Parathyroid adenoma (tissue), 2 donors: ENCODE measurements around the gene LY6G5B.

Source experiments
- H2AFZ ChIP-seq: fragments of 300-600 bp; sonication (generic); one replicate; pipeline ENCODE4 v1.7.0; 2017; ENCODE audit warnings: antibody characterized with exemption, mild to moderate bottlenecking
- H3K27ac ChIP-seq: fragments of 300-600 bp; sonication (generic); one replicate; pipeline ENCODE4 v1.7.0; 2017
- H3K27me3 ChIP-seq: fragments of 300-600 bp; sonication (generic); one replicate; pipeline ENCODE4 v1.7.0; 2017; ENCODE audit warnings: low read length; ENCODE audit not compliant: control insufficient read depth, insufficient read depth
- H3K36me3 ChIP-seq: fragments of 300-600 bp; sonication (generic); one replicate; pipeline ENCODE4 v1.7.0; 2017; ENCODE audit warnings: low read length; ENCODE audit not compliant: control insufficient read depth, insufficient read depth
- H3K4me1 ChIP-seq: fragments of 300-600 bp; sonication (generic); one replicate; pipeline ENCODE4 v1.7.0; 2017; ENCODE audit warnings: control low read depth
- H3K4me2 ChIP-seq: fragments of 300-600 bp; sonication (generic); one replicate; pipeline ENCODE4 v1.7.0; 2017; ENCODE audit warnings: low read length
- H3K4me3 ChIP-seq: fragments of 300-600 bp; sonication (generic); one replicate; pipeline ENCODE4 v1.7.0; 2017; ENCODE audit warnings: low read depth, low read length
- H3K79me2 ChIP-seq: fragments of 300-600 bp; sonication (generic); one replicate; pipeline ENCODE4 v1.7.0; 2017; ENCODE audit warnings: control low read depth
- H3K9ac ChIP-seq: fragments of 300-600 bp; sonication (generic); one replicate; pipeline ENCODE4 v1.7.0; 2017; ENCODE audit warnings: mild to moderate bottlenecking
- H3K9me3 ChIP-seq: fragments of 300-600 bp; sonication (generic); one replicate; pipeline ENCODE4 v1.7.0; 2017; ENCODE audit warnings: low read length; ENCODE audit not compliant: control insufficient read depth
- CTCF ChIP-seq: fragments of 300-600 bp; sonication (generic); IDR thresholded peaks from one replicate; pipeline ENCODE4 v1.7.0; 2017; ENCODE audit warnings: antibody characterized with exemption, mild to moderate bottlenecking
- donor health status: primary hyperparathyroidism.

LY6G5B gene

GRCh38 chr6:31643818-31644454 lies 25.8 kb upstream of the LY6G5B start:
- Histone ChIP-seq H3K36me3 (no peaks in the 10 kb centered on the region), H3K4me3 (no peak overlapping the region), H3K79me2 (peaks cover 6% of the 10 kb centered on the region), H3K4me1 (no peaks in the 10 kb centered on the region), H3K9me3 (no peaks in the 10 kb centered on the region), H3K27me3 (no peaks in the 10 kb centered on the region), H3K4me2 (no peak overlapping the region), H3K27ac (no peak overlapping the region), H3K9ac (no peak overlapping the region), H2AFZ (no peak overlapping the region)
- TF ChIP-seq CTCF, result no peak

GRCh38 chr6:31645325-31645724 lies 24.5 kb upstream of the LY6G5B start:
- no peaks in the 10 kb centered on the region for H3K36me3 ChIP-seq
- H3K27me3 ChIP-seq, result no peaks in the 10 kb centered on the region
- H3K79me2 ChIP-seq, result peaks cover 10% of the 10 kb centered on the region
- no peaks in the 10 kb centered on the region for H3K4me1 ChIP-seq
- no peak overlapping the region for H3K27ac ChIP-seq
- H3K9me3 ChIP-seq, result no peaks in the 10 kb centered on the region
- H3K4me3 ChIP-seq, result no peak overlapping the region
- H3K4me2 ChIP-seq, result no peak overlapping the region
- H3K9ac ChIP-seq, result no peak overlapping the region
- H2AFZ ChIP-seq, result no peak overlapping the region
- TF ChIP-seq CTCF, result no peak

- Histone ChIP-seq H3K4me3 (peak overlapping the region; percentile 87), H3K9me3 (no peaks in the 10 kb centered on the region), H3K4me2 (peak overlapping the region; percentile 88), H2AFZ (peak overlapping the region; percentile 88), H3K27ac (peak overlapping the region; percentile 99), H3K27me3 (no peaks in the 10 kb centered on the region), H3K79me2 (peaks cover 19% of the 10 kb centered on the region), H3K36me3 (no peaks in the 10 kb centered on the region), H3K4me1 (peaks cover 12% of the 10 kb centered on the region), H3K9ac (no peak overlapping the region)
- no peak for TF ChIP-seq CTCF
These were observed 18.1 kb upstream of the LY6G5B start for GRCh38 chr6:31651602-31652191.

GRCh38 chr6:31652925-31653724 lies 16.7 kb upstream of the LY6G5B start:
- Histone ChIP-seq H3K9ac (peak overlapping the region; percentile 67), H3K4me2 (peak overlapping the region; percentile 88), H2AFZ (peak overlapping the region; percentile 88), H3K27me3 (no peaks in the 10 kb centered on the region), H3K36me3 (no peaks in the 10 kb centered on the region), H3K79me2 (peaks cover 27% of the 10 kb centered on the region), H3K9me3 (no peaks in the 10 kb centered on the region), H3K4me1 (peaks cover 12% of the 10 kb centered on the region), H3K4me3 (peak overlapping the region; percentile 87), H3K27ac (peak overlapping the region; percentile 99)
- TF ChIP-seq CTCF, result no peak
